Smooth muscle cell (in vitro differentiated cells): ENCODE results near the gene B3GALT5. TPM values are rescaled to one million over a fixed set of nuclear protein-coding genes. Genes with fewer than 3 reads are reported as not detected.

ENCODE experiments used
- DNase-seq: peaks from one replicate; lab custom pipeline; 2025; ENCODE audit not compliant: unreplicated experiment; lab: John Stamatoyannopoulos, UW
- H2AFZ ChIP-seq: fragments of 200-600 bp; sonication (generic); 2 replicates; pipeline ENCODE4 v1.6.0; 2016; ENCODE audit warnings: antibody characterized with exemption, low read depth, mild to moderate bottlenecking
- H3F3A ChIP-seq: fragments of 200-600 bp; sonication (generic); 2 replicates; pipeline ENCODE4 v1.6.0; 2017; ENCODE audit warnings: antibody characterized with exemption, low read depth
- H3K27ac ChIP-seq: fragments of 200-600 bp; sonication (generic); 2 replicates; pipeline ENCODE4 v1.5.1; 2016; ENCODE audit warnings: low read depth, mild to moderate bottlenecking
- H3K27me3 ChIP-seq: fragments of 200-600 bp; sonication (generic); 2 replicates; pipeline ENCODE4 v1.6.1; 2016; ENCODE audit warnings: low read depth, mild to moderate bottlenecking
- H3K36me3 ChIP-seq: fragments of 200-600 bp; sonication (generic); 2 replicates; pipeline ENCODE4 v1.5.1; 2016; ENCODE audit warnings: low read depth
- H3K4me1 ChIP-seq: fragments of 200-600 bp; sonication (generic); 2 replicates; pipeline ENCODE4 v1.5.1; 2016; ENCODE audit warnings: low read depth
- H3K4me2 ChIP-seq: fragments of 200-600 bp; sonication (generic); 2 replicates; pipeline ENCODE4 v1.6.0; 2016; ENCODE audit warnings: mild to moderate bottlenecking
- H3K4me3 ChIP-seq: fragments of 200-600 bp; sonication (generic); 2 replicates; pipeline ENCODE4 v1.5.1; 2016; ENCODE audit warnings: mild to moderate bottlenecking
- H3K79me2 ChIP-seq: fragments of 200-600 bp; sonication (generic); 2 replicates; pipeline ENCODE4 v1.6.0; 2016; ENCODE audit warnings: low read depth, mild to moderate bottlenecking
- H3K9ac ChIP-seq: fragments of 200-600 bp; sonication (generic); 2 replicates; pipeline ENCODE4 v1.6.0; 2016; ENCODE audit warnings: low read depth
- H3K9me3 ChIP-seq: fragments of 200-600 bp; sonication (generic); replicated peaks from 2 replicates; pipeline ENCODE4 v1.5.1; 2016; ENCODE audit warnings: low read depth
- H4K20me1 ChIP-seq: fragments of 200-600 bp; sonication (generic); 2 replicates; pipeline ENCODE4 v1.6.0; 2016; ENCODE audit warnings: low read depth
- WGBS: methylation state at CpG from one replicate; pipeline ENCODE4 v1.1.7; 2016; ENCODE audit warnings: low lambda C conversion rate; 5-methylcytosine and 5-hydroxymethylcytosine counted together
- polyA plus RNA-seq: library from polyadenylated mRNA; unstranded; fragments of >200 nt; fragmentation: Nextera tagmentation; extraction: Ambion mirVana; gene quantifications from 2 replicates; pipeline ENCODE4 v1.2.1, GENCODE V29; 2016
- total RNA-seq: library from RNA; depleted of rRNA; stranded (reverse); fragments of >200 nt; gene quantifications from 2 replicates; pipeline ENCODE4 v1.2.3, GENCODE V29; 2014
- TF ChIP-seq, protein P1 (sequence below): fragments of 200-600 bp; sonication (generic); IDR thresholded peaks from 2 replicates; pipeline ENCODE4 v1.5.1; 2017; ENCODE audit warnings: borderline replicate concordance, mild to moderate bottlenecking, antibody characterized with exemption; ENCODE audit not compliant: insufficient read depth, poor library complexity, severe bottlenecking

The B3GALT5 gene
- total and polyA plus RNA-seq, 2 experiments from 2014 or later: 0.73 to 3.8 TPM

DNA sequence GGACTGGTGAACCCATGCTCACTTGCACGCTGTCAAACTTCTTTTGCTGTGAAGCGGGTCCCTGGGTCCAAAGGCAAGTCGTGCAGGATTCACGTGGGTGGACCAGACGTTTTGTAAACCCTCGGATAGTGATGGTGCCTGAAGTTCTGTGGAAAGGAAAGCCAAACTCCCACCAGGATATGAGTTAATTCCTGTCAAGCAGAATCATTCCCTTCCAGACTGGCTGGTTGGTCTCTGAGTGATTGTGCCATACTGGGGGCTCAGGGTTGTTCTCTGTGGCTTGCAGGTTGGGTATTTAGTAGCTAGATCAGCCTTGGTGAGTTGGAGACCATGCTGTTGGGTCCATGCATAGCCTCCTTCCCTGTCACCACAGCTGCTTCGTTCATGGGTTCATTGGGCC lies 99.5 kb downstream of the B3GALT5 start:
- Histone ChIP-seq H3K27me3 (no peaks in the 10 kb centered on the region), H3K9me3 (no peaks in the 10 kb centered on the region), H3K9ac (no peak overlapping the region), H4K20me1 (no peaks in the 10 kb centered on the region), H3F3A (no peaks in the 10 kb centered on the region), H3K4me1 (no peaks in the 10 kb centered on the region), H3K4me2 (no peak overlapping the region), H3K27ac (no peak overlapping the region), H3K4me3 (no peak overlapping the region), H2AFZ (no peak overlapping the region), H3K79me2 (no peaks in the 10 kb centered on the region), H3K36me3 (no peaks in the 10 kb centered on the region)
- DNase-seq: no peak
- TF ChIP-seq, protein P1, sequence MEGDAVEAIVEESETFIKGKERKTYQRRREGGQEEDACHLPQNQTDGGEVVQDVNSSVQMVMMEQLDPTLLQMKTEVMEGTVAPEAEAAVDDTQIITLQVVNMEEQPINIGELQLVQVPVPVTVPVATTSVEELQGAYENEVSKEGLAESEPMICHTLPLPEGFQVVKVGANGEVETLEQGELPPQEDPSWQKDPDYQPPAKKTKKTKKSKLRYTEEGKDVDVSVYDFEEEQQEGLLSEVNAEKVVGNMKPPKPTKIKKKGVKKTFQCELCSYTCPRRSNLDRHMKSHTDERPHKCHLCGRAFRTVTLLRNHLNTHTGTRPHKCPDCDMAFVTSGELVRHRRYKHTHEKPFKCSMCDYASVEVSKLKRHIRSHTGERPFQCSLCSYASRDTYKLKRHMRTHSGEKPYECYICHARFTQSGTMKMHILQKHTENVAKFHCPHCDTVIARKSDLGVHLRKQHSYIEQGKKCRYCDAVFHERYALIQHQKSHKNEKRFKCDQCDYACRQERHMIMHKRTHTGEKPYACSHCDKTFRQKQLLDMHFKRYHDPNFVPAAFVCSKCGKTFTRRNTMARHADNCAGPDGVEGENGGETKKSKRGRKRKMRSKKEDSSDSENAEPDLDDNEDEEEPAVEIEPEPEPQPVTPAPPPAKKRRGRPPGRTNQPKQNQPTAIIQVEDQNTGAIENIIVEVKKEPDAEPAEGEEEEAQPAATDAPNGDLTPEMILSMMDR: no peak
- 66% methylated on average over 7 of the region's 7 CpGs for WGBS

DNA sequence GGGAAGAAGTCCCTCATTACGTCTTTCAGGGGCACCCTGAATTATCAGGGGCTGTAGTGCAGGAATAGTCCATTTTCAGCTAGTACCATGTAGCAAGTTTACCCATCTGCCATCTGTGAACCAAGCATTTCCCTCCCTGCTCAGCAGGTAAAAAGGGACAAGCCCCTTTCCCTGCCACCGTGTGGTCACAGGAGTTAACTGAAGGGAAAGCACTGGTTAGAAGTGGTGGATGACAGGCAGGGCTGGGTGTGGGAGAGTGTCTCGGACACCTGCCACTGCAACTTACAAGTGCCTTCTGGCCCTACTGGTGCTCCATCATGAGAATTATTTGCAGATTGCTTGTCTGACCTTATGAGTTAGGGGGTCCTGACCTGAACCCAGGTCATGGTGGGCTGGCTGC lies 100.2 kb downstream of the B3GALT5 start:
- WGBS: 59% methylated on average over 3 of the region's 3 CpGs
- no peak overlapping the region for H3K9ac ChIP-seq
- no peak overlapping the region for H3K4me3 ChIP-seq
- H3F3A ChIP-seq: no peaks in the 10 kb centered on the region
- TF ChIP-seq, protein P1: no peak
- H3K4me1 ChIP-seq: no peaks in the 10 kb centered on the region
- H3K79me2 ChIP-seq: no peaks in the 10 kb centered on the region
- H3K27ac ChIP-seq: no peak overlapping the region
- no peaks in the 10 kb centered on the region for H3K27me3 ChIP-seq
- H3K4me2 ChIP-seq: no peak overlapping the region
- H3K36me3 ChIP-seq: no peaks in the 10 kb centered on the region
- H4K20me1 ChIP-seq: no peaks in the 10 kb centered on the region
- no peak overlapping the region for H2AFZ ChIP-seq
- H3K9me3 ChIP-seq: no peaks in the 10 kb centered on the region
- no peak for DNase-seq

DNA sequence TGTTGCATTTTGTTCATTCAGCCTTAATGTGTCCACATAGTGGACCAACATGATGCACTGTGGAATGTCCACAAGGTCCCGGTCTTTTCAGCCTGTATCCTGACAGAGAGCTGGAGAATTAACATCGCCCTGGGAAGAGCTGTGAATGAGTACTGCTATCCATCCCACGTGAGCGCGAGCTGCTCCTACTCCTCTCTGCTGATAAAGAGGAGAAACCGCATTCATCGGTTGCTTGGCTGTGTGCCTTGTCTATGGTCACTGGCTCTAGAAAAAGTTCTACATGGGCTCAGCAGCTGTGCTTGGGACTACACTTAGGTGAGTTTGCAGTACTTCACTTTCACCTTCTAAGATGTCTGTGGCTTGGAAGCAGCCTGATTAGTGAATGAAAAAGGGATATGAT lies 101.2 kb downstream of the B3GALT5 start:
- TF ChIP-seq, protein P1: no peak

DNA sequence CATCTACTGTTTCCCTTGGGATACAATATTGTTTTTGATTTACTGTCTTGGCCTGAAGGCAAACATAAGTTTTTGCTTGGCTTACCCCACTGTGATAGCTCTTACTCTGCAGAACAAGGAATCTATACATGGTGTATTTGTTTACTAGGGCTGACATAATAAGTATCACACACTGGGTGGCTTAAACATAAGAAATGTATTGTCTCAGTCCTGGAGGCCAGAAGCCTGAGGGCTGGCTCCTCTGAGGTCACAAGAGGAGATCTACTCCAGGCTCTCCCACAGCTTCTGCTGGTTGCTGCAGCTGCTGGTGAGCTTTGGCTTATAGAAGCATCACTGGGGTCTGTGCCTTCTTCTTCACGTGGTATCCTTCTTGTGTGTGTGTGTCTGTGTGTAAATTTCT lies 101.6 kb downstream of the B3GALT5 start:
- Histone ChIP-seq H3K4me2 (no peak overlapping the region), H2AFZ (no peak overlapping the region), H3F3A (no peaks in the 10 kb centered on the region), H3K79me2 (no peaks in the 10 kb centered on the region), H4K20me1 (no peaks in the 10 kb centered on the region), H3K27me3 (no peaks in the 10 kb centered on the region), H3K4me3 (no peak overlapping the region), H3K4me1 (no peaks in the 10 kb centered on the region), H3K9me3 (no peaks in the 10 kb centered on the region), H3K27ac (no peak overlapping the region), H3K9ac (no peak overlapping the region), H3K36me3 (no peaks in the 10 kb centered on the region)
- DNase-seq: no peak
- WGBS: 95% methylated on average over 1 of the region's 1 CpG
- TF ChIP-seq, protein P1: no peak

More for the DNA sequence above, 101.2 kb downstream of the B3GALT5 start:
- Histone ChIP-seq H3K9me3 (no peaks in the 10 kb centered on the region), H3K36me3 (no peaks in the 10 kb centered on the region), H3K4me2 (no peak overlapping the region), H3K9ac (no peak overlapping the region), H3F3A (no peaks in the 10 kb centered on the region), H3K27me3 (no peaks in the 10 kb centered on the region), H3K27ac (no peak overlapping the region), H3K79me2 (no peaks in the 10 kb centered on the region), H2AFZ (no peak overlapping the region), H3K4me3 (no peak overlapping the region), H4K20me1 (no peaks in the 10 kb centered on the region), H3K4me1 (no peaks in the 10 kb centered on the region)
- WGBS: 91% methylated on average over 7 of the region's 7 CpGs
- DNase-seq: no peak
